ENCODE measurements around the gene KLHL15.
"Not testable (repeated sequence)": the region's sequence is repeated elsewhere in the genome, so short reads cannot be mapped to it uniquely, and the experiment has no call there.

The KLHL15 gene, protein sequence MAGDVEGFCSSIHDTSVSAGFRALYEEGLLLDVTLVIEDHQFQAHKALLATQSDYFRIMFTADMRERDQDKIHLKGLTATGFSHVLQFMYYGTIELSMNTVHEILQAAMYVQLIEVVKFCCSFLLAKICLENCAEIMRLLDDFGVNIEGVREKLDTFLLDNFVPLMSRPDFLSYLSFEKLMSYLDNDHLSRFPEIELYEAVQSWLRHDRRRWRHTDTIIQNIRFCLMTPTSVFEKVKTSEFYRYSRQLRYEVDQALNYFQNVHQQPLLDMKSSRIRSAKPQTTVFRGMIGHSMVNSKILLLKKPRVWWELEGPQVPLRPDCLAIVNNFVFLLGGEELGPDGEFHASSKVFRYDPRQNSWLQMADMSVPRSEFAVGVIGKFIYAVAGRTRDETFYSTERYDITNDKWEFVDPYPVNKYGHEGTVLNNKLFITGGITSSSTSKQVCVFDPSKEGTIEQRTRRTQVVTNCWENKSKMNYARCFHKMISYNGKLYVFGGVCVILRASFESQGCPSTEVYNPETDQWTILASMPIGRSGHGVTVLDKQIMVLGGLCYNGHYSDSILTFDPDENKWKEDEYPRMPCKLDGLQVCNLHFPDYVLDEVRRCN

DNA sequence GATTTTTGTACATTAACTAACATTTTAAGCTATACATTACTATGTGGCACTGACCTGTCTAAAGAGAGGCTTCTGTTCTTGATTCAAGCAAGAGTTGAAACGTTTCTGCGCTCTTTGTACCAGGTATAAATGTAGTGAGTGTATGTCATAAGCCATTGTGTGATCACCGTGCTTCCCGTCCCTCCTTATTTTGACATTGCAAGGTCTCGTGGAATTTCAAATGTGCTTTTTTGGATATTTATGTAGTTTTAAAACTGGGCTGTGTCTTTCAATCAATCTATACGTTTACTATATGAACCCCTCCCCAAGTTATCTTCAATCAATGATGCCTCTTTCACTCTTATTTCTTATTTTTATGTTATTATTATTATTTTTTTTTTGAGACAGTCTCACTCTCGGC is at the start of gene KLHL15:
Gene KLHL15 (minus strand): TSS at position 101 of the 400 bp plus-strand sequence. CDS start 20,493 bp downstream, outside the sequence.
- no peak for DNase-seq (ENCODE audit: low read depth)

GRCh38 chrX:24069877-24070276 is 42.9 kb upstream of the KLHL15 start:
- no peak for DNase-seq (ENCODE audit: low read depth)

DNA sequence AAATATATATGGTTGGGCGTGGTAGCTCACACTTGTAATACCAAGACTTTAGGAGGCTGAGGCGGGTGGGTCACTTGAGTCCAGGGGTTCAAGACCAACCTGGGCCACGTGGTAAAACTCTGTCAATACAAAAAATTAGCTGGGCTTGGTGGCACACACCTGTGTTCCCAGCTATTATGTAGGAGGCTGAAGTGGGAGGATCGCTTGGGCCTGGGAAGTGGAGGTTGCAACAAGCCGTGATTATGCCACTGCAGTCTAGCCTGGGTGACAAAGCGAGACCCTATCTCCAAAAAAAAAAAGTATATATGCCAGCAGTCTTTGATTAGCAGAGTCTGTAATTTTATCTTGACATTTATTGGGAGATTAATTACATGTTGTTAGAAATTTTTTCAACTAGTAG is 36.5 kb upstream of the KLHL15 start:
- no peak for DNase-seq (ENCODE audit: low read depth)

- DNase-seq (ENCODE audit: low read depth): no peak
These were observed 28.0 kb upstream of the KLHL15 start for GRCh38 chrX:24055043-24055356.

- DNase-seq (ENCODE audit: low read depth): peak; percentile 51
These were observed 27.4 kb upstream of the KLHL15 start, which contains the start of gene EIF2S3 for GRCh38 chrX:24054182-24055042. Gene EIF2S3 (plus strand): TSS chrX:24054956. CDS start chrX:24054969, 13 bp downstream.

GRCh38 chrX:24050522-24051318 is 23.7 kb upstream of the KLHL15 start:
- not testable (repeated sequence) for DNase-seq (ENCODE audit: low read depth)

- not testable (repeated sequence) for DNase-seq (ENCODE audit: low read depth)
These were observed 22.7 kb upstream of the KLHL15 start for GRCh38 chrX:24049643-24050042.

DNA sequence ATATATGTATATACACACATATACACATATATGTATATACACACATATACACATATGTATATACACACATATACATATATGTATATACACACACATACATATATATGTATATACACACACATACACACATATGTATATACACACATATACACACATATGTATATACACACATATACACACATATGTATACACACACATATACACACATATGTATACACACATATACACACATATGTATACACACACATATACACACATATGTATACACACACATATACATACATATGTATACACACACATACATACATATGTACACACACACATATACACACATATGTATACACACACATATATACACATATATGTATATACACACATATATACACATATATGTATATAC is 19.1 kb upstream of the KLHL15 start:
- not testable (repeated sequence) for DNase-seq (ENCODE audit: low read depth)

DNA sequence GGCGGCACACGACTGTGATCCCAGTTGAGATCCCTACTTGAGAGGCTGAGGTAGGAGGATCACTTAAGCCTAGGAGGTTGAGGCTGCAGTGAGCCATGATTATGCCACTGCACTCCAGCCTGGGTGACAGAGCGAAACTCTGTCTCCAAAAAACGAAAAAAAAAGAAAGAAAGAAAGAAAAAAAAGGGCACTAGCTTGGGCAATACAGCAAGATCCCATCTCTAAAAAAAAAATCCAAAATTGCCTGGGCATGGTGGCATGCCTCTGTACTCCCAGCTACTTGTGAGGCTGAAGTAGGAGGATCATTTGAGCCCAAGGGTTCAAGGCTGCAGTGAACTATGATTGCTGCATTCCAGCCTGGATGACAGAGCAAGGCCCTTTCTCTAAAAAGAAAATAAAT is 10.7 kb upstream of the KLHL15 start:
- no peak for DNase-seq (ENCODE audit: low read depth)

GRCh38 chrX:24034485-24034884 is 7.5 kb upstream of the KLHL15 start:
- DNase-seq (ENCODE audit: low read depth): no peak

- DNase-seq (ENCODE audit: low read depth): no peak
These were observed 3.6 kb upstream of the KLHL15 start for GRCh38 chrX:24030597-24030996.

DNA sequence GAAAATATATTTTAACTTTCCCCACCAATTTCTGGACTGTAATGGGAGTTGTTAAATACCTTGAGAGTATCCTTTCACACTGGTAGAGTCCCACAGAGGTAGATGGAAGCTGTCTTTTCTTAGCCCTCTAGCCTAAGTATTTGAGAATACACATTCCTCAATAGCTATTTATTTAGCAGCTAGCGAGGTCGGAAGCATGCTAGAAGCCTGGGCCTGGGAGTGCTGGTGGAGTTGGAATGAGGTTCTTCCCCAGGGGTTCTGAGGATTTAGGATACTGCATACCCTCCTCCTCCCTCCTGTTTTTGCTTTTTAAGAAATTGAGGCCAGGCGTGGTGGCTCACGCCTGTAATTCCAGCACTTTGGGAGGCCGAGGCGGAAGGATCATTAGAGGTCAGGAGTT is 999 bp upstream of the KLHL15 start:
- no peak for DNase-seq (ENCODE audit: low read depth)

DNA sequence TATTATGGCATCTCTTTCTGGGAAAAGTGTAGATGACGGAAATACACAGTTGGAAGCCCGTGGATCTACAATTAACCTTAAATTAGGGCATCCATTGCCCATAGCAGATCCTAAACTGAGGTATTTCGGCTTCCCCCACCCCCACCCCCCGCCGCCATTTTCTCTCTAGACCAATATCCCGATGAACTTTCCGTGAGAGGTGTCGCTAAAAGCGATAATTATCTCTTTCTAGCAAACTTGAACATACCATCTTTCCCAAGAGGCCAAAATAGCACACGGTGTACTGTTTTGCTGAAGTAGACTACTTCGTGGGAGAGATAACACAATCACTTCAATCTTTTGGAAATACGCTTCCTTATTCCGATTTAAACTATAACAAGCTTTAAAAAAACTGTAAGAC is 554 bp downstream of the KLHL15 start:
- DNase-seq (ENCODE audit: low read depth): no peak

GRCh38 chrX:24025741-24026403 is 1.1 kb downstream of the KLHL15 start:
- DNase-seq (ENCODE audit: low read depth): no peak

GRCh38 chrX:24024819-24025740 is 1.9 kb downstream of the KLHL15 start:
- peak; percentile 57 for DNase-seq (ENCODE audit: low read depth)

- no peak for DNase-seq (ENCODE audit: low read depth)
These were observed 2.9 kb downstream of the KLHL15 start for GRCh38 chrX:24023972-24024669.

DNA sequence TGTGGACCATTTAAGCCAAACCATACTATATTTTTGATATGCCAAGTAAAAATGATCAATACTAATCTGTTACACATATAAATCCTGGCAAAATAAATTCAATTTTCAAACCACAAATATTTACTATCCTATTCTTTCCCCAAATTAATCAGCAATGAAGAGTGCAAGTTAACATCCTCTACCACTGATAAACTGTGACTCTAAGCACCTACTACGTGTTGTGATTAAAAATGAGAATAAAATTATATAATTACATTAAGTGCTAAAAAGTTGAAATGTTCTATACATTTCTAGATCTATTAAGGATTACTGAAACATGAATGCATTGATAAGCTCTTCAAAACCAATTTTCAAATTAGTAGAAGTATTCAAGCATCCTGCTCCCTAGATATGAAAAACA is 3.4 kb downstream of the KLHL15 start:
- no peak for DNase-seq (ENCODE audit: low read depth)

DNA sequence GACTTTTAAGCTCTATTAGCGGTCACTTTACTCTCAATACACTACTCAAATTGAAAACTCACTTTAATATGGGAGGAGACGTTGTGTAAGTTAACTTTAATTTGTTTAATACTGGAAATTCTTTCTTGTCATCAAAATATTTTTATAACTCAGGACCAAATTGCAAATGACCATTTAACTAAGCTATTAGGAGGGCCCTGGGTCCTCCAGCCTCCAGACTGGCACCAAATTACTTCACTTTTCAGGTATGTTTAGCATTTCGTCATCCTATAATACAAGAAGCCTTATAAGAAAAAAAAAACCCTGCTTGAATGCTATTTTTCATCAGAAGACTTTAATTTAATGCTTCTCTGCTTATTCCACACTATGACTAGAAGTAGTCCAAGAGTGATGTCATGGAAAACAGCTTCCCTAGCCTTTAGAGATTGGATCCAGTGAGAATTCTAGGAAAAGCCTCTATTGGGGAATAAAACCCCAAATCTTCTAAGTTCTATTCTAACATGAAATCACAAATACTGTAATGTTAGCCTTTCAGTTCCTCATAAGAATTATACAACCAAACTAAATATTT is 6.6 kb downstream of the KLHL15 start:
- DNase-seq (ENCODE audit: low read depth): no peak

DNA sequence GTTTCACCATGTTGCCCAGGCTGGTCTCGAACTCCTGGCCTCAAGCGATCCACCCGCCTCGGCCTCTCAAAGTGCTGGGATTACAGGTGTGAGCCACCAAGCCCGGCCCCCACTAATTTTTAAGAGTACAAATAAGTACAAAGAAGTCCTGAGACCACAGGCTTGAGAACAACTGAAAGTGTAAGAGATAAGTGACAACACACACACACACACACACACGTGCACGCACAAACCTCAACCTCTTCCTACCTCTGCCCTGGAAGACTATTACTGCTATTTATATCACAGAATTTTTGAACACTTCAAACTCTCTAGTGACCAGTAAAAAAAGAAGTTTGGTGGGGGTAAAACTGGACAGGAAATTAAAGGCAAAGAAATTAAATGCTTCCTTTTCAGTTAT is 7.5 kb downstream of the KLHL15 start:
- DNase-seq (ENCODE audit: low read depth): no peak
